Neural progenitor cell (in vitro differentiated cells): Measurements from ENCODE around the gene DNAJC1. TPM values are rescaled to one million over a fixed set of nuclear protein-coding genes. Genes with fewer than 3 reads are reported as not detected.
A peak's percentile ranks its signal among the peaks of the same experiment; 100 is the strongest.

ENCODE experiments used
- DNase-seq: peaks from one replicate; pipeline ENCODE4 v3.0.0-alpha.2; 2016; ENCODE audit warnings: low spot score
- H2AFZ ChIP-seq: fragments of 200-600 bp; sonication (generic); replicated peaks from 2 replicates; pipeline ENCODE4 v1.6.1; 2016; ENCODE audit warnings: antibody characterized with exemption
- H3F3A ChIP-seq: fragments of 200-600 bp; sonication (generic); 2 replicates; pipeline ENCODE4 v1.6.1; 2016; ENCODE audit warnings: antibody characterized with exemption, low read depth
- H3K27ac ChIP-seq: fragments of 200-600 bp; sonication (generic); 2 replicates; pipeline ENCODE4 v1.5.1; 2016; ENCODE audit warnings: mild to moderate bottlenecking
- H3K27me3 ChIP-seq: fragments of 200-600 bp; sonication (generic); 2 replicates; pipeline ENCODE4 v1.6.1; 2016; ENCODE audit warnings: mild to moderate bottlenecking, moderate library complexity
- H3K36me3 ChIP-seq: fragments of 200-600 bp; sonication (generic); 2 replicates; pipeline ENCODE4 v1.5.1; 2016
- H3K4me1 ChIP-seq: fragments of 200-600 bp; sonication (generic); 2 replicates; pipeline ENCODE4 v1.6.1; 2016; ENCODE audit warnings: mixed run types
- H3K4me2 ChIP-seq: fragments of 200-600 bp; sonication (generic); 2 replicates; pipeline ENCODE4 v1.6.1; 2016
- H3K4me3 ChIP-seq: fragments of 200-600 bp; sonication (generic); 2 replicates; pipeline ENCODE4 v1.5.1; 2016
- H3K79me2 ChIP-seq: fragments of 200-600 bp; sonication (generic); 2 replicates; pipeline ENCODE4 v1.6.1; 2016; ENCODE audit warnings: low read depth
- H3K9ac ChIP-seq: fragments of 200-600 bp; sonication (generic); 2 replicates; pipeline ENCODE4 v1.6.1; 2016
- H3K9me3 ChIP-seq: fragments of 200-600 bp; sonication (generic); 2 replicates; pipeline ENCODE4 v1.5.1; 2016; ENCODE audit warnings: low read depth
- H4K20me1 ChIP-seq: fragments of 200-600 bp; sonication (generic); 2 replicates; pipeline ENCODE4 v1.6.1; 2016; ENCODE audit warnings: low read depth
- H3K27ac Mint-ChIP-seq: 3 replicates; pipeline ENCODE4 v1.8.0; 2021; ENCODE audit warnings: mixed read lengths
- H3K27me3 Mint-ChIP-seq: 2 replicates; pipeline ENCODE4 v1.8.0; 2022; ENCODE audit warnings: low read depth, mild to moderate bottlenecking, inconsistent platforms, moderate library complexity, mixed read lengths; ENCODE audit not compliant: insufficient read depth
- H3K36me3 Mint-ChIP-seq: 3 replicates; pipeline ENCODE4 v1.8.0; 2021; ENCODE audit warnings: mixed read lengths
- H3K4me1 Mint-ChIP-seq: 3 replicates; pipeline ENCODE4 v1.8.0; 2021; ENCODE audit warnings: mixed read lengths
- H3K4me3 Mint-ChIP-seq: 3 replicates; pipeline ENCODE4 v1.8.0; 2021; ENCODE audit warnings: mild to moderate bottlenecking, moderate library complexity, mixed read lengths
- H3K9me3 Mint-ChIP-seq: 3 replicates; pipeline ENCODE4 v1.8.0; 2020; ENCODE audit warnings: mixed read lengths
- CTCF ChIP-seq: fragments of 200-600 bp; sonication (generic); IDR thresholded peaks from 2 replicates; pipeline ENCODE4 v1.5.1; 2017; ENCODE audit warnings: antibody characterized with exemption, mild to moderate bottlenecking
- EZH2 ChIP-seq: fragments of 200-600 bp; sonication (generic); IDR thresholded peaks from 2 replicates; pipeline ENCODE4 v1.6.1; 2017; ENCODE audit warnings: antibody characterized with exemption, mild to moderate bottlenecking, moderate library complexity
- EZH2phosphoT487 ChIP-seq: fragments of 200-600 bp; sonication (generic); IDR thresholded peaks from 2 replicates; pipeline ENCODE4 v1.6.1; 2017; ENCODE audit warnings: antibody characterized with exemption
- total RNA-seq: library from RNA; depleted of rRNA; stranded (reverse); fragments of >200 nt; gene quantifications from 2 replicates; pipeline ENCODE4 v1.2.3, GENCODE V29; 2015; ENCODE audit warnings: low replicate concordance

The DNAJC1 gene
- total RNA-seq, 1 donor from 2014 or later = 55.3 TPM

- Histone ChIP-seq H3K36me3 (no peaks in the 10 kb centered on the region), H3K27ac (no peak overlapping the region), H3K4me1 (peaks cover 4% of the 10 kb centered on the region), H3K9ac (no peak overlapping the region), H2AFZ (no peak overlapping the region), H3K9me3 (no peaks in the 10 kb centered on the region), H3F3A (peaks cover 4% of the 10 kb centered on the region), H3K4me3 (no peak overlapping the region), H3K27me3 (no peaks in the 10 kb centered on the region), H4K20me1 (no peaks in the 10 kb centered on the region), H3K4me2 (no peak overlapping the region), H3K79me2 (peaks cover 6% of the 10 kb centered on the region)
- peaks cover 5% of the 10 kb centered on the region for H3K4me1 Mint-ChIP-seq
- no peak for DNase-seq
- TF ChIP-seq EZH2 = no peak
- TF ChIP-seq EZH2phosphoT487 = no peak
- no peak for TF ChIP-seq CTCF
- no peaks in the 10 kb centered on the region for H3K27me3 Mint-ChIP-seq
- H3K9me3 Mint-ChIP-seq = peaks cover 7% of the 10 kb centered on the region
- H3K4me3 Mint-ChIP-seq = no peak overlapping the region
- H3K27ac Mint-ChIP-seq = no peak overlapping the region
- peaks cover 6% of the 10 kb centered on the region for H3K36me3 Mint-ChIP-seq
Measured at GRCh38 chr10:21990449-21990848, 13.1 kb downstream of the DNAJC1 start.

GRCh38 chr10:21989453-21990154, 13.9 kb downstream of the DNAJC1 start:
- H3K36me3 ChIP-seq = no peaks in the 10 kb centered on the region
- H3K27ac ChIP-seq = no peak overlapping the region
- H3K4me2 ChIP-seq = no peak overlapping the region
- H3K9me3 ChIP-seq = no peaks in the 10 kb centered on the region
- peaks cover 4% of the 10 kb centered on the region for H3F3A ChIP-seq
- peaks cover 4% of the 10 kb centered on the region for H3K4me1 ChIP-seq
- H4K20me1 ChIP-seq = no peaks in the 10 kb centered on the region
- H3K9me3 Mint-ChIP-seq = peaks cover 11% of the 10 kb centered on the region
- peak; percentile 81 for TF ChIP-seq CTCF
- TF ChIP-seq EZH2 = no peak
- H3K36me3 Mint-ChIP-seq = peaks cover 8% of the 10 kb centered on the region
- H3K79me2 ChIP-seq = peaks cover 6% of the 10 kb centered on the region
- no peaks in the 10 kb centered on the region for H3K27me3 ChIP-seq
- H2AFZ ChIP-seq = peak overlapping the region; percentile 47
- no peak overlapping the region for H3K4me3 ChIP-seq
- no peaks in the 10 kb centered on the region for H3K27me3 Mint-ChIP-seq
- H3K9ac ChIP-seq = no peak overlapping the region
- H3K4me1 Mint-ChIP-seq = peaks cover 5% of the 10 kb centered on the region
- H3K4me3 Mint-ChIP-seq = no peak overlapping the region
- peak; percentile 83 for DNase-seq
- no peak overlapping the region for H3K27ac Mint-ChIP-seq

- no peak overlapping the region for H3K27ac Mint-ChIP-seq
- H2AFZ ChIP-seq = no peak overlapping the region
- peaks cover 10% of the 10 kb centered on the region for H3K36me3 Mint-ChIP-seq
- H3K4me3 ChIP-seq = no peak overlapping the region
- H3K9ac ChIP-seq = no peak overlapping the region
- peaks cover 9% of the 10 kb centered on the region for H3K4me1 Mint-ChIP-seq
- H3F3A ChIP-seq = peaks cover 4% of the 10 kb centered on the region
- no peak overlapping the region for H3K27ac ChIP-seq
- no peaks in the 10 kb centered on the region for H3K27me3 Mint-ChIP-seq
- H3K36me3 ChIP-seq = no peaks in the 10 kb centered on the region
- peaks cover 8% of the 10 kb centered on the region for H3K4me1 ChIP-seq
- no peak for DNase-seq
- TF ChIP-seq CTCF = no peak
- no peak for TF ChIP-seq EZH2phosphoT487
- H4K20me1 ChIP-seq = no peaks in the 10 kb centered on the region
- no peak overlapping the region for H3K4me3 Mint-ChIP-seq
- peaks cover 9% of the 10 kb centered on the region for H3K79me2 ChIP-seq
- no peak overlapping the region for H3K4me2 ChIP-seq
- H3K9me3 Mint-ChIP-seq = peaks cover 11% of the 10 kb centered on the region
- H3K27me3 ChIP-seq = no peaks in the 10 kb centered on the region
- H3K9me3 ChIP-seq = no peaks in the 10 kb centered on the region
Measured at GRCh38 chr10:21985541-21985940, 18.0 kb downstream of the DNAJC1 start.
